Epithelial cell of proximal tubule (primary cell): ENCODE data around the gene SHROOM3. TPM values are rescaled to one million over a fixed set of nuclear protein-coding genes. Genes with fewer than 3 reads are reported as not detected.

Source experiments
- DNase-seq: peaks from one replicate; pipeline ENCODE4 v3.0.0-alpha.2; 2011; ENCODE audit warnings: low read depth
- H3K4me3 ChIP-seq: 2 replicates; pipeline ENCODE4 v1.5.1; 2011; ENCODE audit warnings: low read depth, mild to moderate bottlenecking, low read length
- CTCF ChIP-seq: conservative IDR thresholded peaks from 2 replicates; pipeline ENCODE4 v1.5.1; 2012; ENCODE audit warnings: low read depth, mild to moderate bottlenecking, low read length
- total RNA-seq: library from RNA; depleted of rRNA; stranded (reverse); fragments of >200 nt; gene quantifications from 2 replicates; pipeline ENCODE4 v1.2.3, GENCODE V29; 2015

SHROOM3 gene
- total RNA-seq, 1 donor from 2014 or later: 109 TPM

DNA sequence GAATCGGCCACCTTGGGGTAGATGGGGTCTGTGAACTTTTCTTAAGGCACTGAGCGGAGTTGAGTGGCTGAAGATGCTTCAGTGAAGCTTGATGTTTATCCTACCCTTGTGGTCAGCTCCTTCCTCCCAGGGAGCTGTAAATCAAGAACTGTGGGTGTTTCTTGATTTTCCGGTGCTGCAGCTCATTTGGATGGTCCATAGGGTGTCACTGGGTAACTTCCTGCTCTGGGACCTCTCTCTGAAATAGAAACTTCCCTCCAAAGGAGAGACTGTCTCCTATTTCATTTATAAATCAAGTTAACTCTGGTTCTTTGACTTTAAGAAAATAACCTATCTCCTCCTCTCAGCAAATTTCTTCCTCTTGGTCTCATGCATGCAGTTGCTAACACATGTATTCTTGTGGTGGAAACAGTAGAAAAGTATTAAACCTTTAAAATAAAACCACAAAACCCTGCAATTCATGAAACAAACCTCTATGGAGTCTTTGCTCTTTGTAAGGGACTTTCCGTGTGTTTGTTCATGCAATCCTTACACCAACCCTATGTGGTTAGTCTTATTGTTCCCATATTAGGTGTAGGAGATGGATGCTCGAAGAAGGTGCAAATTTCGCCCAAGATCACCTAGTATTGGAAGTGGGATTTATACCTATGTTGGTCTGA lies 110.3 kb downstream of the SHROOM3 start:
- TF ChIP-seq CTCF: no peak
- H3K4me3 ChIP-seq: no peak overlapping the region
- no peak for DNase-seq

GRCh38 chr4:76546327-76546726 lies 111.3 kb downstream of the SHROOM3 start:
- H3K4me3 ChIP-seq: no peak overlapping the region
- DNase-seq: no peak
- TF ChIP-seq CTCF: no peak

DNA sequence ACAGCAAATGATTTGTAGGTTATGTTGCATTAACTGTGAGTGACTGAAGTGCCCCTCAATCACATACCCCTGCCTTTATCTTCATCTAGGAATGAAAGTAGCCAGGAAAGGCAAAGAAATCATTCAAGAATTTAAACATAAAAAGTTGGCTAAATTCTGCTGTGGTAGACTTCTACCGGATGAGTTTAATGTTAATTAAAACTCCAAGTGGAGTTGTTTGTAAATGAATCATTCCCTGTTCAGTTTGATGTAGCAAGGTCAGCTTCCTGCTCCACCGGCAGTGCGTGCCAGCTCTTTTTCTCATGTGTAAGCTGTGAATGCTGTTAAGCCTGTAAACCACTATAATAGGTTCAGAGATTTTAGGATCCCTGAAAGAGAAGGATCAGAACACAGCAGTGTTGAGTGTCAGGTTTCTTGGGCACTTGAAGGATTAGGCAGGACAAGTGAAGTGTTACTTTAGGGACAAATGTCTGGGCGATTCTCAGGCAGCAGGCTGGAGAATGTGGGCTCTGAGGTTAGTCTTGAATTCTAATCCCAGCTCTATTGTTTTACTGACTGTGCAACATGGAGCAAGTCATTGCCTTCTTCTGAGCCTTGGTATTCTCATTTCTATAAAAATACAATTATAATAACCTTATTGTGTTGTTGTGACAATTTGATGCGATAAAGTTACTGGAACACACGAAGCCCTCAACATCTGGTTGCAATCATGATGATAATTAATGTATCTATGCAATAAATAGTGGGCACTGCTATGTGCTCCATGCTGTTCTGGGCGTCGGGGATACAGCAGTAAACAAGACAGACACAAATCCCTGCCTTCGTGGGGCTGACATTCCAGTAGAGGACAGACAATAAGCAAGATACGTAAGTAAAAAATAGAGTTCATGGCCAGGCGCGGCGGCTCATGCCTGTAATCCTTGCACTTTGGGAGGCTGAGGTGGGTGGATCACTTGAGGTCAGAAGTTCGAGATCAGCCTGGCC lies 112.0 kb downstream of the SHROOM3 start:
- DNase-seq: peak; percentile 91
- H3K4me3 ChIP-seq: no peak overlapping the region
- TF ChIP-seq CTCF: no peak

DNA sequence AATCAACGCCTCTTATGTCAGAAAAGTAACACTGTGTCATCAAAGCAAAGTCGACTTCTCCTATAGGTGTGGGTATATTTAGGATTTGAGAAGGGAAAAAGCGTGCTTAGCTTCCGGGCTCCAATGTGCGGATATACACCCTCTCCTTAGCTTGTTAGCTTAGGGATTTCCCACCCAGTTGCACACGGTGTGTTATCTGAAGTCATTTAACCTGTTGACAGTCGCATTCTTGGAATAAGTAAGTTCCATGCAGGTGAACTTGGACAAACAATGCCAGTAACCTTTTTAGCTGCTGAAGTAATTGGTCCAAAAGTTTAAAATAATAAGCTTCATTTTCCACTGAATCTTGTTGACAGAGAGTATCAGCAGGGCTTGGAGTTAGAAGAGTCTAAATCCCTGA lies 113.7 kb downstream of the SHROOM3 start:
- H3K4me3 ChIP-seq: no peak overlapping the region
- TF ChIP-seq CTCF: no peak
- no peak for DNase-seq

- DNase-seq: no peak
- no peak for TF ChIP-seq CTCF
- H3K4me3 ChIP-seq: no peak overlapping the region
These were observed 114.7 kb downstream of the SHROOM3 start for GRCh38 chr4:76549765-76550164.

GRCh38 chr4:76550966-76551780 lies 116.1 kb downstream of the SHROOM3 start:
- no peak for DNase-seq
- TF ChIP-seq CTCF: no peak
- no peak overlapping the region for H3K4me3 ChIP-seq
